ENCODE data around the gene SORCS1. TPM values are rescaled to one million over a fixed set of nuclear protein-coding genes. Genes with fewer than 3 reads are reported as not detected.

SORCS1 gene
- total and polyA plus RNA-seq, 2 of the 8 experiments (the other 6 are each of a cell fraction or from before 2014, with no cell fraction given): 4.1 to 4.6 TPM

DNA sequence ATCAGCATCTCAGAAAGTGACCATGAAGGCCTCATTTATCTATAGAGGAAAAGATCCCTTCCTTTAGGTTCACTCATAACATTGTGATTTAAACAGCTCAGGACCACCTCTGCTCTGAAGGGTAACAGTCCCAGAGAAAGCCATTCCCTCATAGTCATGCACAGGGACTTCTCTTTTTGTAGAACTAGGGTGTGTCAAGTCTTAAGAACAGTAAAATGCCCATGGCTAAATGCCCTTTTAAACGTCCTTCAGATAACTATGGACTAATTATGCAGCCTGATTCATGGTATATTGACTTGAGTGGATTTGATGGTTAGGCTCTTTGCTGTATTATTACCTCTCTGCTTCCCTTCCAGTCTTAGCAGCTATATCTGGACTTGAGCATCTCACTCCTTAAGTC lies 337.8 kb downstream of the SORCS1 start (continued):
- TF ChIP-seq, protein P1, sequence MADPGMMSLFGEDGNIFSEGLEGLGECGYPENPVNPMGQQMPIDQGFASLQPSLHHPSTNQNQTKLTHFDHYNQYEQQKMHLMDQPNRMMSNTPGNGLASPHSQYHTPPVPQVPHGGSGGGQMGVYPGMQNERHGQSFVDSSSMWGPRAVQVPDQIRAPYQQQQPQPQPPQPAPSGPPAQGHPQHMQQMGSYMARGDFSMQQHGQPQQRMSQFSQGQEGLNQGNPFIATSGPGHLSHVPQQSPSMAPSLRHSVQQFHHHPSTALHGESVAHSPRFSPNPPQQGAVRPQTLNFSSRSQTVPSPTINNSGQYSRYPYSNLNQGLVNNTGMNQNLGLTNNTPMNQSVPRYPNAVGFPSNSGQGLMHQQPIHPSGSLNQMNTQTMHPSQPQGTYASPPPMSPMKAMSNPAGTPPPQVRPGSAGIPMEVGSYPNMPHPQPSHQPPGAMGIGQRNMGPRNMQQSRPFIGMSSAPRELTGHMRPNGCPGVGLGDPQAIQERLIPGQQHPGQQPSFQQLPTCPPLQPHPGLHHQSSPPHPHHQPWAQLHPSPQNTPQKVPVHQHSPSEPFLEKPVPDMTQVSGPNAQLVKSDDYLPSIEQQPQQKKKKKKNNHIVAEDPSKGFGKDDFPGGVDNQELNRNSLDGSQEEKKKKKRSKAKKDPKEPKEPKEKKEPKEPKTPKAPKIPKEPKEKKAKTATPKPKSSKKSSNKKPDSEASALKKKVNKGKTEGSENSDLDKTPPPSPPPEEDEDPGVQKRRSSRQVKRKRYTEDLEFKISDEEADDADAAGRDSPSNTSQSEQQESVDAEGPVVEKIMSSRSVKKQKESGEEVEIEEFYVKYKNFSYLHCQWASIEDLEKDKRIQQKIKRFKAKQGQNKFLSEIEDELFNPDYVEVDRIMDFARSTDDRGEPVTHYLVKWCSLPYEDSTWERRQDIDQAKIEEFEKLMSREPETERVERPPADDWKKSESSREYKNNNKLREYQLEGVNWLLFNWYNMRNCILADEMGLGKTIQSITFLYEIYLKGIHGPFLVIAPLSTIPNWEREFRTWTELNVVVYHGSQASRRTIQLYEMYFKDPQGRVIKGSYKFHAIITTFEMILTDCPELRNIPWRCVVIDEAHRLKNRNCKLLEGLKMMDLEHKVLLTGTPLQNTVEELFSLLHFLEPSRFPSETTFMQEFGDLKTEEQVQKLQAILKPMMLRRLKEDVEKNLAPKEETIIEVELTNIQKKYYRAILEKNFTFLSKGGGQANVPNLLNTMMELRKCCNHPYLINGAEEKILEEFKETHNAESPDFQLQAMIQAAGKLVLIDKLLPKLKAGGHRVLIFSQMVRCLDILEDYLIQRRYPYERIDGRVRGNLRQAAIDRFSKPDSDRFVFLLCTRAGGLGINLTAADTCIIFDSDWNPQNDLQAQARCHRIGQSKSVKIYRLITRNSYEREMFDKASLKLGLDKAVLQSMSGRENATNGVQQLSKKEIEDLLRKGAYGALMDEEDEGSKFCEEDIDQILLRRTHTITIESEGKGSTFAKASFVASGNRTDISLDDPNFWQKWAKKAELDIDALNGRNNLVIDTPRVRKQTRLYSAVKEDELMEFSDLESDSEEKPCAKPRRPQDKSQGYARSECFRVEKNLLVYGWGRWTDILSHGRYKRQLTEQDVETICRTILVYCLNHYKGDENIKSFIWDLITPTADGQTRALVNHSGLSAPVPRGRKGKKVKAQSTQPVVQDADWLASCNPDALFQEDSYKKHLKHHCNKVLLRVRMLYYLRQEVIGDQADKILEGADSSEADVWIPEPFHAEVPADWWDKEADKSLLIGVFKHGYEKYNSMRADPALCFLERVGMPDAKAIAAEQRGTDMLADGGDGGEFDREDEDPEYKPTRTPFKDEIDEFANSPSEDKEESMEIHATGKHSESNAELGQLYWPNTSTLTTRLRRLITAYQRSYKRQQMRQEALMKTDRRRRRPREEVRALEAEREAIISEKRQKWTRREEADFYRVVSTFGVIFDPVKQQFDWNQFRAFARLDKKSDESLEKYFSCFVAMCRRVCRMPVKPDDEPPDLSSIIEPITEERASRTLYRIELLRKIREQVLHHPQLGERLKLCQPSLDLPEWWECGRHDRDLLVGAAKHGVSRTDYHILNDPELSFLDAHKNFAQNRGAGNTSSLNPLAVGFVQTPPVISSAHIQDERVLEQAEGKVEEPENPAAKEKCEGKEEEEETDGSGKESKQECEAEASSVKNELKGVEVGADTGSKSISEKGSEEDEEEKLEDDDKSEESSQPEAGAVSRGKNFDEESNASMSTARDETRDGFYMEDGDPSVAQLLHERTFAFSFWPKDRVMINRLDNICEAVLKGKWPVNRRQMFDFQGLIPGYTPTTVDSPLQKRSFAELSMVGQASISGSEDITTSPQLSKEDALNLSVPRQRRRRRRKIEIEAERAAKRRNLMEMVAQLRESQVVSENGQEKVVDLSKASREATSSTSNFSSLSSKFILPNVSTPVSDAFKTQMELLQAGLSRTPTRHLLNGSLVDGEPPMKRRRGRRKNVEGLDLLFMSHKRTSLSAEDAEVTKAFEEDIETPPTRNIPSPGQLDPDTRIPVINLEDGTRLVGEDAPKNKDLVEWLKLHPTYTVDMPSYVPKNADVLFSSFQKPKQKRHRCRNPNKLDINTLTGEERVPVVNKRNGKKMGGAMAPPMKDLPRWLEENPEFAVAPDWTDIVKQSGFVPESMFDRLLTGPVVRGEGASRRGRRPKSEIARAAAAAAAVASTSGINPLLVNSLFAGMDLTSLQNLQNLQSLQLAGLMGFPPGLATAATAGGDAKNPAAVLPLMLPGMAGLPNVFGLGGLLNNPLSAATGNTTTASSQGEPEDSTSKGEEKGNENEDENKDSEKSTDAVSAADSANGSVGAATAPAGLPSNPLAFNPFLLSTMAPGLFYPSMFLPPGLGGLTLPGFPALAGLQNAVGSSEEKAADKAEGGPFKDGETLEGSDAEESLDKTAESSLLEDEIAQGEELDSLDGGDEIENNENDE (IDR thresholded peaks at IDR 0.05; ENCODE audit: insufficient replicate concordance, low read length): no peak
- TF ChIP-seq CEBPB (IDR thresholded peaks at IDR 0.05; ENCODE audit: low read depth, low read length) (no peak), HDAC6 (IDR thresholded peaks at IDR 0.05; ENCODE audit: low read depth, low read length) (no peak), SAP30 (IDR thresholded peaks at IDR 0.05; ENCODE audit: insufficient read depth, insufficient replicate concordance, low read length) (no peak), TAF7 (optimal IDR thresholded peaks at IDR 0.05; ENCODE audit: borderline replicate concordance, low read depth, low read length) (no peak), JUND (IDR thresholded peaks at IDR 0.05; ENCODE audit: low read length) (no peak), EP300 (IDR thresholded peaks at IDR 0.05; ENCODE audit: borderline replicate concordance in 1 of 2, low read depth in 2 of 2, low read length in 2 of 2) (no peak), JUN (IDR thresholded peaks at IDR 0.05; ENCODE audit: low read depth, low read length) (no peak), TEAD4 (IDR thresholded peaks at IDR 0.05; ENCODE audit: low read depth, low read length) (no peak), RAD21 (IDR thresholded peaks at IDR 0.05 in 1 of 2, conservative IDR thresholded peaks at IDR 0.05 in 1 of 2; ENCODE audit: low read depth in 2 of 2, low read length in 2 of 2) (no peak), YY1 (IDR thresholded peaks at IDR 0.05; ENCODE audit: low read depth, low read length) (no peak), SIRT6 (IDR thresholded peaks at IDR 0.05; ENCODE audit: low read length) (no peak)
